Adrenal gland (tissue), 12 donors: ENCODE results near the gene AHDC1. TPM values are rescaled to one million over a fixed set of nuclear protein-coding genes. Genes with fewer than 3 reads are reported as not detected.
"Not testable (repeated sequence)": the region's sequence is repeated elsewhere in the genome, so short reads cannot be mapped to it uniquely, and the experiment has no call there.

ENCODE experiments used
- DNase-seq, 7 donors: peaks; one replicate each; pipeline ENCODE4 v3.0.0-alpha.2; 2019 to 2020
- H3K27ac ChIP-seq, 5 donors: fragments of 200-600 bp; sonication (generic) in 4 of 5; 1 replicate in 3 of 5; 2 replicates in 2 of 5; pipeline versions ENCODE4 v1.5.1 to v1.8.0; 2016 to 2020; ENCODE audit warnings: mild to moderate bottlenecking in 1 of 5
- H3K27me3 ChIP-seq: fragments of 200-600 bp; 2 replicates; pipeline ENCODE4 v1.8.0; 2021
- H3K36me3 ChIP-seq, 2 donors: fragments of 200-600 bp; replicated peaks in 1 of 2; 1 replicate in 1 of 2; 2 replicates in 1 of 2; pipeline versions ENCODE4 v1.5.1 to v1.8.0; 2018 to 2022
- H3K4me1 ChIP-seq, 2 donors: fragments of 200-600 bp; replicated peaks in 1 of 2; 1 replicate in 1 of 2; 2 replicates in 1 of 2; pipeline versions ENCODE4 v1.5.1 to v1.8.0; 2018 to 2021
- H3K4me3 ChIP-seq, 4 donors: fragments of 200-600 bp; sonication (generic) in 3 of 4; one replicate each; pipeline ENCODE4 v1.5.1; 2016 to 2018
- H3K9me3 ChIP-seq, 3 donors: fragments of 200-600 bp; sonication (generic) in 1 of 3; replicated peaks in 1 of 3; 1 replicate in 2 of 3; 2 replicates in 1 of 3; pipeline versions ENCODE4 v1.5.1 to v1.8.0; 2016 to 2021
- POLR2A ChIP-seq, 2 donors: fragments of 450-650 bp; IDR thresholded peaks; one replicate each; pipeline ENCODE4 v1.6.1; 2017; ENCODE audit warnings: antibody characterized with exemption in 2 of 2, mild to moderate bottlenecking in 2 of 2, moderate library complexity in 1 of 2
- WGBS, 4 donors: extraction: QIAGEN DNeasy Blood & Tissue Kit in 2 of 4; methylation state at CpG; one replicate each; pipeline versions ENCODE4 v1.1.5 to v1.1.7; 2013 to 2017; 5-methylcytosine and 5-hydroxymethylcytosine counted together
- intact Hi-C, 2 donors: fragments of 100-400 bp; cut with DNase I; formaldehyde crosslinking; loops; one replicate each; pipeline versions ENCODE4 v1.14.1 to v1.15.0; 2022 to 2023
- polyA plus RNA-seq, 3 donors: library from polyadenylated mRNA; stranded (reverse); fragments of 200-250 nt in 2 of 3; fragments of 350-450 nt in 1 of 3; fragmentation: Illumina TruSeq in 1 of 3; extraction: RNeasy Lipid Tissue Mini Kit (QIAGEN cat#74804) in 1 of 3; gene quantifications; one replicate each; pipeline ENCODE4 v1.2.3, GENCODE V29; 2013 to 2014
- total RNA-seq, 9 donors: library from RNA; depleted of rRNA in 4 of 9; stranded (reverse); fragments of >200 nt in 4 of 9; fragments of 120-200 nt in 1 of 9; fragmentation: NEBNext Ultra II Directional in 1 of 9; extraction: Animal tissue kit (Norgen Biotek cat#: 25700) in 1 of 9; gene quantifications; one replicate each; pipeline versions ENCODE4 v1.1.0 to v1.2.4, GENCODE V29; 2013 to 2023
- TF ChIP-seq, protein P1 (sequence below), 6 experiments: fragments of 450-650 bp in 4 of 6; fragments of 200-600 bp in 2 of 6; sonication (generic) in 1 of 6; IDR thresholded peaks; 1 replicate in 5 of 6; 2 replicates in 1 of 6; pipeline versions ENCODE4 v1.5.1 to v1.8.0; 2016 to 2021; ENCODE audit warnings: antibody characterized with exemption in 6 of 6, mild to moderate bottlenecking in 2 of 6, moderate library complexity in 1 of 6
- donor health status: healthy with polysubstance abuse.
- donor health status: Bipolar disorder and iron deficiency.
- donor health status: DM: yes; HTN: yes; CAD: no.
- donor health status: DM: no; HTN: no; CAD: no.
- donor health status: DM: no; HTN: no; CAD: no.
- donor health status: DM: yes; HTN: yes; CAD: no.

The AHDC1 gene
- total and polyA plus RNA-seq, 12 donors = 10.4 to 111 (median 61.3) TPM

DNA sequence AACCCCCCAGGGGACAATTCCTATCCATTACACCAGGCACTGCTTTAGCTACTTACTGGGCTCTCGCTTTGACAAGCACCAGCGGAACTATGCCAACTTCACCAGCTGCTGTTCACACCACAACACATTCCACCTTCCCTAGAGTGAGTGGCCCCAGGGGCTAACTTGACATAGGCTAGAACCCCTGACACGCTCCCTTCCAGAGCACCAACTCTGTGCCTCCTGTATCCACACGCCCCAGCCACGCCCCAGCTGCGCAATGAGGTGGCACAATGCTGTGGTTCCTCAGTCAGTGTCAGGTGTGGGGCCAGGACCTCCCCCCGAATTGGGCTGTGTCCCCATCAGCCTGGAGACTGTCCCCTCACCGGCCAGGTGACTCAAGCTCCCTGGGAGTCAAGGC is 42.7 kb upstream of the AHDC1 start:
- intact Hi-C loops = no loop called here
- no peak for DNase-seq
- H3K4me3 ChIP-seq = no peak overlapping the region
- no peaks in the 10 kb centered on the region for H3K9me3 ChIP-seq
- WGBS, 4 donors = 88 to 99% (median 92%) methylated on average over 7 to 8 of the region's 8 CpGs
- H3K27me3 ChIP-seq = no peaks in the 10 kb centered on the region
- H3K4me1 ChIP-seq = peaks cover 0 to 8% of the 10 kb centered on the region in 2 donors
- no peaks in the 10 kb centered on the region for H3K36me3 ChIP-seq
- TF ChIP-seq POLR2A (IDR thresholded peaks at IDR 0.05) = no peak
- TF ChIP-seq, protein P1, sequence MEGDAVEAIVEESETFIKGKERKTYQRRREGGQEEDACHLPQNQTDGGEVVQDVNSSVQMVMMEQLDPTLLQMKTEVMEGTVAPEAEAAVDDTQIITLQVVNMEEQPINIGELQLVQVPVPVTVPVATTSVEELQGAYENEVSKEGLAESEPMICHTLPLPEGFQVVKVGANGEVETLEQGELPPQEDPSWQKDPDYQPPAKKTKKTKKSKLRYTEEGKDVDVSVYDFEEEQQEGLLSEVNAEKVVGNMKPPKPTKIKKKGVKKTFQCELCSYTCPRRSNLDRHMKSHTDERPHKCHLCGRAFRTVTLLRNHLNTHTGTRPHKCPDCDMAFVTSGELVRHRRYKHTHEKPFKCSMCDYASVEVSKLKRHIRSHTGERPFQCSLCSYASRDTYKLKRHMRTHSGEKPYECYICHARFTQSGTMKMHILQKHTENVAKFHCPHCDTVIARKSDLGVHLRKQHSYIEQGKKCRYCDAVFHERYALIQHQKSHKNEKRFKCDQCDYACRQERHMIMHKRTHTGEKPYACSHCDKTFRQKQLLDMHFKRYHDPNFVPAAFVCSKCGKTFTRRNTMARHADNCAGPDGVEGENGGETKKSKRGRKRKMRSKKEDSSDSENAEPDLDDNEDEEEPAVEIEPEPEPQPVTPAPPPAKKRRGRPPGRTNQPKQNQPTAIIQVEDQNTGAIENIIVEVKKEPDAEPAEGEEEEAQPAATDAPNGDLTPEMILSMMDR (IDR thresholded peaks at IDR 0.05) = no peak
- H3K27ac ChIP-seq = no peak overlapping the region

- Histone ChIP-seq H3K36me3 (no peaks in the 10 kb centered on the region), H3K4me1 (peaks cover 0 to 8% of the 10 kb centered on the region in 2 donors), H3K27me3 (no peaks in the 10 kb centered on the region), H3K4me3 (no peak overlapping the region), H3K27ac (no peak overlapping the region), H3K9me3 (no peaks in the 10 kb centered on the region)
- intact Hi-C loops = no loop called here
- 94 to 100% (median 97%) methylated on average over 1 to 4 of the region's 4 CpGs for WGBS, 4 donors
- TF ChIP-seq, protein P1 (IDR thresholded peaks at IDR 0.05) = no peak
- TF ChIP-seq POLR2A (IDR thresholded peaks at IDR 0.05) = no peak
- no peak for DNase-seq
Observed at GRCh38 chr1:27645071-27645415, 41.1 kb upstream of the AHDC1 start.

GRCh38 chr1:27644369-27645070 is 40.6 kb upstream of the AHDC1 start:
- H3K4me1 ChIP-seq = peaks cover 0 to 8% of the 10 kb centered on the region in 2 donors
- H3K9me3 ChIP-seq = no peaks in the 10 kb centered on the region
- 78 to 89% (median 83%) methylated on average over 4 to 5 of the region's 5 CpGs for WGBS, 4 donors
- no peaks in the 10 kb centered on the region for H3K36me3 ChIP-seq
- intact Hi-C loops = no loop called here
- no peaks in the 10 kb centered on the region for H3K27me3 ChIP-seq
- H3K4me3 ChIP-seq = no peak overlapping the region
- TF ChIP-seq POLR2A (IDR thresholded peaks at IDR 0.05) = no peak
- TF ChIP-seq, protein P1 (IDR thresholded peaks at IDR 0.05) = no peak
- no peak overlapping the region for H3K27ac ChIP-seq
- DNase-seq = no peak

GRCh38 chr1:27643600-27644368 is 39.8 kb upstream of the AHDC1 start:
- Histone ChIP-seq H3K4me3 (no peak overlapping the region), H3K27me3 (no peaks in the 10 kb centered on the region), H3K9me3 (no peaks in the 10 kb centered on the region), H3K36me3 (no peaks in the 10 kb centered on the region), H3K27ac (no peak overlapping the region), H3K4me1 (peaks cover 0 to 6% of the 10 kb centered on the region in 2 donors)
- intact Hi-C loops = no loop called here
- 26 to 35% (median 28%) methylated on average over 7 to 13 of the region's 13 CpGs for WGBS, 4 donors
- DNase-seq = peak in 6 of 7 donors; percentile 59 to 81 (median 75)
- TF ChIP-seq, protein P1 (IDR thresholded peaks at IDR 0.05) = peak; percentile 74 to 82 (median 79)
- TF ChIP-seq POLR2A (IDR thresholded peaks at IDR 0.05) = no peak

GRCh38 chr1:27640514-27640913 is 36.6 kb upstream of the AHDC1 start:
- WGBS, 4 donors = 80 to 90% (median 86%) methylated on average over 9 of the region's 9 CpGs
- DNase-seq, H3K4me1 ChIP-seq, H3K27ac ChIP-seq, H3K4me3 ChIP-seq, H3K27me3 ChIP-seq, H3K36me3 ChIP-seq, intact Hi-C loops, H3K9me3 ChIP-seq: not testable (repeated sequence)
